Neutrophil (primary cell): ENCODE results near the gene KIAA1191.

Source experiments
- H3K27ac ChIP-seq: fragments of 200-600 bp; sonication (generic); 2 replicates; pipeline ENCODE4 v1.5.1; 2016; ENCODE audit warnings: mild to moderate bottlenecking, moderate library complexity
- H3K27me3 ChIP-seq: fragments of 200-600 bp; sonication (generic); 2 replicates; pipeline ENCODE4 v1.6.0; 2016; ENCODE audit warnings: mild to moderate bottlenecking
- H3K36me3 ChIP-seq: fragments of 200-600 bp; sonication (generic); 2 replicates; pipeline ENCODE4 v1.5.1; 2017
- H3K4me1 ChIP-seq, 2 experiments: fragments of 200-600 bp in 1 of 2; sonication (generic) in 1 of 2; 1 replicate in 1 of 2; 2 replicates in 1 of 2; pipeline versions ENCODE4 v1.5.1 to v1.6.1; 2013 to 2016; ENCODE audit warnings: low read depth in 1 of 2, low read length in 1 of 2, mild to moderate bottlenecking in 1 of 2, moderate library complexity in 1 of 2; ENCODE audit not compliant: control insufficient read depth in 1 of 2, insufficient read depth in 1 of 2
- H3K4me3 ChIP-seq, 2 experiments: fragments of 200-600 bp in 1 of 2; sonication (generic) in 1 of 2; 1 replicate in 1 of 2; 2 replicates in 1 of 2; pipeline ENCODE4 v1.5.1; 2013 to 2016; ENCODE audit warnings: low read depth in 1 of 2, low read length in 1 of 2, mild to moderate bottlenecking in 1 of 2, moderate library complexity in 1 of 2
- H3K9me3 ChIP-seq: fragments of 200-600 bp; sonication (generic); 2 replicates; pipeline ENCODE4 v1.5.1; 2016
- CTCF ChIP-seq: fragments of 200-600 bp; sonication (generic); IDR thresholded peaks from 2 replicates; pipeline ENCODE4 v1.5.1; 2016; ENCODE audit warnings: antibody characterized with exemption

KIAA1191 gene

GRCh38 chr5:176366232-176366894, 4.8 kb upstream of the KIAA1191 start:
- peaks cover 66% of the 10 kb centered on the region for H3K27me3 ChIP-seq
- peaks cover 20% of the 10 kb centered on the region in 2 experiments for H3K4me1 ChIP-seq
- H3K36me3 ChIP-seq, result no peaks in the 10 kb centered on the region
- no peak for TF ChIP-seq CTCF
- H3K27ac ChIP-seq, result no peak overlapping the region
- H3K9me3 ChIP-seq, result no peaks in the 10 kb centered on the region
- peak overlapping the region in 1 of 2 experiments; percentile 60 for H3K4me3 ChIP-seq

GRCh38 chr5:176365351-176366231, 4.0 kb upstream of the KIAA1191 start, which contains the start of gene ARL10:
TSS of gene ARL10 (plus strand) at chr5:176365487. CDS start at chr5:176365564, 77 bp downstream.
- Histone ChIP-seq H3K27ac (no peak within 1 kb of the TSS), H3K4me3 (peak within 1 kb of the TSS; percentile 41 to 60)

GRCh38 chr5:176364765-176365350, 3.3 kb upstream of the KIAA1191 start:
- Histone ChIP-seq H3K9me3 (no peaks in the 10 kb centered on the region), H3K27ac (no peak overlapping the region), H3K27me3 (peaks cover 66% of the 10 kb centered on the region), H3K4me3 (peak overlapping the region; percentile 41 to 60), H3K36me3 (no peaks in the 10 kb centered on the region), H3K4me1 (peaks cover 28% of the 10 kb centered on the region in 2 experiments)
- TF ChIP-seq CTCF, result no peak

More at GRCh38 chr5:176365351-176366231, 4.0 kb upstream of the KIAA1191 start, which contains the start of gene ARL10:
- Histone ChIP-seq H3K9me3 (no peaks in the 10 kb centered on the region), H3K27me3 (peaks cover 66% of the 10 kb centered on the region), H3K4me1 (peaks cover 26 to 28% of the 10 kb centered on the region in 2 experiments), H3K36me3 (no peaks in the 10 kb centered on the region)
- TF ChIP-seq CTCF, result no peak

- no peak for TF ChIP-seq CTCF
- Histone ChIP-seq H3K4me1 (peaks cover 28% of the 10 kb centered on the region in 2 experiments), H3K4me3 (peak overlapping the region; percentile 66 to 97)
Observed at GRCh38 chr5:176362233-176362490, 598 bp upstream of the KIAA1191 start.

GRCh38 chr5:176360894-176361436, 599 bp downstream of the KIAA1191 start:
- H3K4me1 ChIP-seq, result peaks cover 25 to 28% of the 10 kb centered on the region in 2 experiments
- peak overlapping the region; percentile 66 for H3K27ac ChIP-seq
- TF ChIP-seq CTCF, result no peak
- H3K27me3 ChIP-seq, result peaks cover 36% of the 10 kb centered on the region
- H3K4me3 ChIP-seq, result peak overlapping the region; percentile 66 to 97
- H3K36me3 ChIP-seq, result peaks cover 18% of the 10 kb centered on the region
- H3K9me3 ChIP-seq, result no peaks in the 10 kb centered on the region

More at GRCh38 chr5:176362233-176362490, 598 bp upstream of the KIAA1191 start:
- Histone ChIP-seq H3K27me3 (peaks cover 48% of the 10 kb centered on the region), H3K27ac (peak overlapping the region; percentile 66), H3K9me3 (no peaks in the 10 kb centered on the region), H3K36me3 (peaks cover 10% of the 10 kb centered on the region)
